IPS-15b (cell line): ENCODE results near the gene STK10.

Experiments used
- H3K27me3 ChIP-seq: one replicate; pipeline ENCODE4 v1.6.1; 2013; ENCODE audit warnings: low read length; ENCODE audit not compliant: control insufficient read depth, insufficient read depth
- H3K36me3 ChIP-seq: one replicate; pipeline ENCODE4 v1.6.1; 2013; ENCODE audit warnings: low read length; ENCODE audit not compliant: control insufficient read depth, insufficient read depth
- H3K4me1 ChIP-seq: one replicate; pipeline ENCODE4 v1.6.1; 2013; ENCODE audit warnings: mild to moderate bottlenecking, low read length; ENCODE audit not compliant: control insufficient read depth, insufficient read depth
- H3K4me3 ChIP-seq: one replicate; pipeline ENCODE4 v1.5.1; 2013; ENCODE audit warnings: low read depth, low read length
- H3K9ac ChIP-seq: one replicate; pipeline ENCODE4 v1.6.1; 2013; ENCODE audit warnings: low read depth, mild to moderate bottlenecking, low read length
- H3K9me3 ChIP-seq: one replicate; pipeline ENCODE4 v1.6.1; 2013; ENCODE audit warnings: mild to moderate bottlenecking, low read length; ENCODE audit not compliant: control insufficient read depth, insufficient read depth

Gene STK10

DNA sequence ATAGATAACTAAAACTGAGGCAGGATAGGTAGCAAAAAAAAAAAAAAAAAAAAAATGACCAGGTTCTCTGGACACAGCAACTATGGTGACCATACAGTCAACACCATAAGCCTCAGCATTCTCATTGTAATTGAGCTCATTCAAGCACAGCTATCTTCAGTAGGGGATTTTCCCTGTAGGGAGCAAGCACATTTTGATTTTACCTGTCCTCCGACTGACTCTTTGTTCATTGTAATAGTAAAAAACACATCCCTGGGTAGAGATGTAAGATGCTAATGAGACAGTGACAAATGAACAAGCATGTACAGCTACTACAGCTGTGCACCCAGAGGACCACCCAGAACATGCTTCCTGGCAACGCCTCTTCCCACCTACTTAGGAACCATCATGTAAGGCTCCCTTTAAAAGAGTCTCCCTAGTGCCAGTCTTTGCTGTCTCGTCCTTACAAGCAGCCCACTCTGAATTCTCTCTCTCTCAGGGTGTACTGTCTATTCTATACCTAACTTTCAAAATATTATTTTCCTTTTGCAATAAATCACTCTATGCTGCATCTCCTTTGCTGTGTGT lies 116.6 kb downstream of the STK10 start:
- no peak overlapping the region for H3K4me3 ChIP-seq
- peaks cover 6% of the 10 kb centered on the region for H3K4me1 ChIP-seq
- no peaks in the 10 kb centered on the region for H3K36me3 ChIP-seq
- no peaks in the 10 kb centered on the region for H3K27me3 ChIP-seq
- no peaks in the 10 kb centered on the region for H3K9me3 ChIP-seq
- H3K9ac ChIP-seq: no peak overlapping the region

GRCh38 chr5:172065431-172066065 lies 122.5 kb downstream of the STK10 start:
- H3K27me3 ChIP-seq: no peaks in the 10 kb centered on the region
- H3K9ac ChIP-seq: no peak overlapping the region

GRCh38 chr5:172064766-172065165 lies 123.3 kb downstream of the STK10 start:
- no peaks in the 10 kb centered on the region for H3K27me3 ChIP-seq
- H3K4me1 ChIP-seq: no peaks in the 10 kb centered on the region
- no peaks in the 10 kb centered on the region for H3K36me3 ChIP-seq
- H3K9me3 ChIP-seq: no peaks in the 10 kb centered on the region
- no peak overlapping the region for H3K4me3 ChIP-seq
- H3K9ac ChIP-seq: no peak overlapping the region

More at GRCh38 chr5:172065431-172066065, 122.5 kb downstream of the STK10 start:
- Histone ChIP-seq H3K4me1 (no peaks in the 10 kb centered on the region), H3K9me3 (no peaks in the 10 kb centered on the region), H3K36me3 (no peaks in the 10 kb centered on the region), H3K4me3 (no peak overlapping the region)

DNA sequence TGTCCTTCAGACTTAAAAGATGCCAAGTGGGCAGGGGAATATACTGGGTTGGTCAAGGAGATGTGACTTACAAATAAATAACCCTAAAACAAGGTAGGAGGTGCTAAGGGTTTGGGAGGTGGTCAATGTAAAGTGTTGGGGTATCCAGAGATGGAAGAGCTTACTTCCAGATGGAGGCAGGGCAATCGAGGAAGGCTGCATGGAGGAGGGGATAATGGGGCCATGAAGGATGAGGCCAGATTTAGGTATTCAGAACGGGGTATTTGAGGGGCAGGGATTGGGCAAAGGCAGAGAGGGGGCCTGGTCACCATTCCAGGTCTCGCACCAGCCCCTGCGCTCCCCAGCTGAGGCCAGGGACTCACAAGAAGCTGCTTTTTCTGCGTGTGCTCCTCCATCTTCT lies 123.7 kb downstream of the STK10 start:
- no peaks in the 10 kb centered on the region for H3K9me3 ChIP-seq
- H3K36me3 ChIP-seq: no peaks in the 10 kb centered on the region
- no peak overlapping the region for H3K9ac ChIP-seq
- H3K27me3 ChIP-seq: no peaks in the 10 kb centered on the region
- no peak overlapping the region for H3K4me3 ChIP-seq
- no peaks in the 10 kb centered on the region for H3K4me1 ChIP-seq

DNA sequence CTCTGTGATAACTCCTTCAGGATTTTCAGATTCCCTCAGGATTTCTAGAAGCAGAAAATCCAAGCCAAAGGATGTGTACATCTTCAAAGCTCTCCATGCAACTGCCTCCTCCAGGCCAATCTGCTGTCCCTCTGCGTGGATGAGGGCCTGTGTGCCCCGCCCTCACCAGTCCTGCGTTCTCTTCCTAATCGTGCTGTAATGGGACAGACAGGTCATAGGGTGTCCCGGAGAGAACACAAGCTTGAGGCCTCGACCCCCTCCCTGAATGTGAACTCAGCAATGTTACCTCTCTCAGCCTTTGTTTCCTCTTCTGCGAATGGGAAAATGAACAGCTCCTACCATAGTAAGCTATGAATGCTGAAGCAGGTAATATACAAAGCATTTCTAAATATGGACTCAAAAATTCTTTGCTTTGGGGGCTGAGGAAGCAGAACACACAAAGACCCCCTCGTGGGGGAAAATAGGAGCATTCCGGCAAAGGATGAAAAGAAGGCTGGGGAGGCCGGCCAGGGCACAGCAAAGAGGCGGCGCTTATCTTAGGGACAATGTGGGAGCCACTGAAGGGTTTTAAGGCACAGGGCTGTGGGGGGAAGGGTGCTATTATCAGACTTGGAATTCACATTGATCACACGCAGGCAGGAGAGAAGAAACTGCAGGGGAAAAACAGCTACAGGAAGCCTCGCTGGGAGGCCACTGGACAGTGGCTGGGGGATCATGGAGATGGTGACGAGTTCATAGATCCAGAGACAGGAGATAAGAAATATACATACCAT lies 124.4 kb downstream of the STK10 start:
- H3K36me3 ChIP-seq: no peaks in the 10 kb centered on the region

DNA sequence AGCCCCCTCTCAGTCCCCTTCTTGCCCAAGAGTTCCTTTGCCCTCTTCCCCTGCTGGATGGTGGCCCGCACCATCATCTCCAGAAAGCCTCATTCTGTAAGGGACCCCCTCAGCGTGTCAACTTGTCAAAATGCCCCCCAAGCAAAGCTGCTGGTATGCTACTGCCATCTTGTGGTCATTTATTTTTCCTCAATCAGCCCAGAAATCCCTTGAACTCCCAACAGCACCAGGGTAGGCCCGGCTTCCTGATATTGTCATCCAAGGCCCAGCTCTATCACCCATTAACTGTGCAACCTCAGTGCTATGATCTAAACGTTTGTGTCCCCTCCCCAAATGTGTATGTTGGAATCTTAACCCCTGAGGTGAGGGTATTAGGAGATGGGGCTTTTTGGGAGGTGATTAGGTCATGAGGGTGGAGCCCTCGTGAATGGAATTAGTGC lies 128.3 kb downstream of the STK10 start:
- no peaks in the 10 kb centered on the region for H3K27me3 ChIP-seq
- no peak overlapping the region for H3K4me3 ChIP-seq
- no peaks in the 10 kb centered on the region for H3K4me1 ChIP-seq
- no peaks in the 10 kb centered on the region for H3K9me3 ChIP-seq
- no peak overlapping the region for H3K9ac ChIP-seq
- H3K36me3 ChIP-seq: peaks cover 11% of the 10 kb centered on the region

More for the DNA sequence above, 124.4 kb downstream of the STK10 start:
- no peaks in the 10 kb centered on the region for H3K27me3 ChIP-seq
- no peak overlapping the region for H3K9ac ChIP-seq
- no peaks in the 10 kb centered on the region for H3K4me1 ChIP-seq
- no peak overlapping the region for H3K4me3 ChIP-seq
- H3K9me3 ChIP-seq: no peaks in the 10 kb centered on the region

DNA sequence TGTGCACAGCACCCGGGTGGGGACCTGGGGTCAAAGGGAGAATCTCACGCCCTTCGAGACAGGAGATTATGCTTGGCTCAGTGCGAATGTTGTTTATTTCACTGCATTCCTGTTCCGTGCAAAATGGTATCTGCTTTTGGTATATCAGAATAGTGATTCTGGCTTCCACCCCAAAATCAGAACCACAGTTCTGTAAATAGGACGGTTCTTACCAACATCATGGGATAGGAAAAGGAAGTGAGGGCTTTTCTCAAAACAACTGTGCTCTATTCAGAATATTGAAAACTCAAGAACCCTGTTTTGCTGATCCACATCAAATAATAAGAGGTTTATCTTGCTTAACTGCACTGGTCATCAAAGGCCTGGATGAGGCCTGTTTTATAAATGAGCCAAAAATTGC lies 129.9 kb downstream of the STK10 start:
- Histone ChIP-seq H3K27me3 (no peaks in the 10 kb centered on the region), H3K9me3 (no peaks in the 10 kb centered on the region), H3K9ac (no peak overlapping the region), H3K4me1 (no peaks in the 10 kb centered on the region), H3K36me3 (peaks cover 16% of the 10 kb centered on the region), H3K4me3 (no peak overlapping the region)

DNA sequence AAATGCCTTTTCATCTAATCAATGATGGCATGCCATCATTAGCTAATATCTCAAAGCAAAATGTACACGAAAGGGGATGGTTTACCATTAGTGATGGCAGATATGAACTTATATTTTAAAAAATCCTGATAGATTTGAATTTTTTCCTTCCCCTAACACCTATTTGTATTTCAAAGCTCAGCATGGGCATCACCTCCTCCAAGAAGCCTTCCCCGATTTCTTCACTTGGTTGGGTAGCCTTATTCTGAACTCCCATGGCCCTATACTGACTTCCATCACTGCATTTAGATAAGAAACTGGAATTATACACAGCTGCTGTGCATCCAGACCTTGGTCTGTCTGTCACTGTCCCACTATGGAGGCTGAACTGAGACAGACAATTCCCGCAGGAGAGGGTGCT lies 132.0 kb downstream of the STK10 start:
- Histone ChIP-seq H3K27me3 (no peaks in the 10 kb centered on the region), H3K9ac (no peak overlapping the region), H3K4me3 (no peak overlapping the region), H3K9me3 (no peaks in the 10 kb centered on the region), H3K4me1 (no peaks in the 10 kb centered on the region), H3K36me3 (peaks cover 18% of the 10 kb centered on the region)

GRCh38 chr5:172055421-172055820 lies 132.6 kb downstream of the STK10 start:
- Histone ChIP-seq H3K36me3 (peaks cover 18% of the 10 kb centered on the region), H3K9me3 (no peaks in the 10 kb centered on the region), H3K9ac (no peak overlapping the region), H3K27me3 (no peaks in the 10 kb centered on the region), H3K4me1 (no peaks in the 10 kb centered on the region), H3K4me3 (no peak overlapping the region)

- H3K4me3 ChIP-seq: no peak overlapping the region
These were observed 133.3 kb downstream of the STK10 start for GRCh38 chr5:172054611-172055153.

GRCh38 chr5:172052450-172053236 lies 135.4 kb downstream of the STK10 start:
- H3K9ac ChIP-seq: no peak overlapping the region
- no peaks in the 10 kb centered on the region for H3K9me3 ChIP-seq
- H3K4me3 ChIP-seq: no peak overlapping the region
- H3K36me3 ChIP-seq: peaks cover 17% of the 10 kb centered on the region
- no peaks in the 10 kb centered on the region for H3K27me3 ChIP-seq
- peaks cover 6% of the 10 kb centered on the region for H3K4me1 ChIP-seq

More at GRCh38 chr5:172054611-172055153, 133.3 kb downstream of the STK10 start:
- Histone ChIP-seq H3K4me1 (no peaks in the 10 kb centered on the region), H3K27me3 (no peaks in the 10 kb centered on the region), H3K9ac (no peak overlapping the region), H3K36me3 (peaks cover 18% of the 10 kb centered on the region), H3K9me3 (no peaks in the 10 kb centered on the region)
